GM18907 (cell line): Measurements from ENCODE around the gene CEMIP2.

Experiments used
- ATAC-seq: cut with Tn5 transposase; IDR thresholded peaks from one replicate; pipeline ENCODE4 v1.9.1; 2021; ENCODE audit warnings: mild to moderate bottlenecking, moderate library complexity; ENCODE audit not compliant: unreplicated experiment

The CEMIP2 gene

DNA sequence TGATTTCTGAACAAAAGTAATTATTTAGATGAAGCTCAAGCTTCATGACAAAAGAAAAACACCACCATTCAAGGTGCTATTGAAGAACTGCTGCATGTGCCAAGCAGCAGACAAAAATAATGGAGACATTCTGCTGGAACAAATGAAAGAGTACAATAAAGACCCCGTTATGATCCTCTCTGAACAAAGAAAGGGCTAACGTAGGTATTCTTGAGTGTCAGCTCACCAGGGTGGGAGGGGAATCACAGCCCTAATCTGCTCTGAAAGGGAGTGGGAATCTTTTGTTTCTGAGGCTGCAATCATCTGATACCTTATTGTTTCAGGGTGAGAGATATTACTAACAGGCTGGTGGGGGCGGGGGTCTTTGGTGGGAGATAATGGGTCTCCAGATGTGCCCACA is 15.4 kb downstream of the CEMIP2 start:
- ATAC-seq = no peak

- no peak for ATAC-seq
Observed at GRCh38 chr9:71752352-71752751, 16.0 kb downstream of the CEMIP2 start.

DNA sequence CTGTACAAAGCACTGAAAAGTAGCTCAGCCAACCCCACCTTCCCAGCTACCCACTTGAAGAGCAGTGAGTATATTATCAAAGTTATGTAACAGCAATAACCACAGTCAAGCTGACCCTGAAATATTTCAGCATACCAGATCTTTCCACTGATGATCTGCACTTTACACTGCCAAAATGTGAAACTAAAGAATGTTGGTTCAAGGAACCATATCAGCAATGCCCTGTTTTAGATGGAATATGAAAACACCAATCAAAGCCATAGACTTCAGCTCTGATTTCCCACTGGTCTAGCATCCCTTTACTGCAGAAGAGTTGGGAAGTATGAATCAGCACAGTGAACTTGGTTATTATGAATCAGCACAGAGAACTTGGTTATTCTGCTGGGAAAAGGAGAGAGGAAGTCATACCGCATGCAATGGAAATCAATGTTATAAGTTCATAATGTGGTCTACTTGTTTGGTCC is 20.0 kb downstream of the CEMIP2 start:
- no peak for ATAC-seq

- no peak for ATAC-seq
Observed at GRCh38 chr9:71747576-71747975, 20.7 kb downstream of the CEMIP2 start.

DNA sequence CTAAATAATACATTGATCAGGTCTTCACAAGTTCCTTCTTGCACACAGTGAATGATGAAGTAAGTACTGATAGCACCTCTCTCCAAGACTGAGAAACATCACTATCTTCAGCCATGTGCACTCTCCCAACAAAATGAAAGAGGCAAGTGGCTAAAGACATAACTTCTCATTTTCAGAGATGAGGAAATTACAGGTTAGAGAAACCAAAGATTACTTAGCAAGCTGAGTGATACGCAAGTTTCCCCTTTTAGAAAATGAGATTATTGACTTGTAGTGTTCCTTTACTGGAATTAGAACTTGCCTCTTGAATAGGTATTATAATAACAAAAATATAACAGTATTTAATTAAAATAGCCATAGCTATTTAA is 21.6 kb downstream of the CEMIP2 start:
- no peak for ATAC-seq

DNA sequence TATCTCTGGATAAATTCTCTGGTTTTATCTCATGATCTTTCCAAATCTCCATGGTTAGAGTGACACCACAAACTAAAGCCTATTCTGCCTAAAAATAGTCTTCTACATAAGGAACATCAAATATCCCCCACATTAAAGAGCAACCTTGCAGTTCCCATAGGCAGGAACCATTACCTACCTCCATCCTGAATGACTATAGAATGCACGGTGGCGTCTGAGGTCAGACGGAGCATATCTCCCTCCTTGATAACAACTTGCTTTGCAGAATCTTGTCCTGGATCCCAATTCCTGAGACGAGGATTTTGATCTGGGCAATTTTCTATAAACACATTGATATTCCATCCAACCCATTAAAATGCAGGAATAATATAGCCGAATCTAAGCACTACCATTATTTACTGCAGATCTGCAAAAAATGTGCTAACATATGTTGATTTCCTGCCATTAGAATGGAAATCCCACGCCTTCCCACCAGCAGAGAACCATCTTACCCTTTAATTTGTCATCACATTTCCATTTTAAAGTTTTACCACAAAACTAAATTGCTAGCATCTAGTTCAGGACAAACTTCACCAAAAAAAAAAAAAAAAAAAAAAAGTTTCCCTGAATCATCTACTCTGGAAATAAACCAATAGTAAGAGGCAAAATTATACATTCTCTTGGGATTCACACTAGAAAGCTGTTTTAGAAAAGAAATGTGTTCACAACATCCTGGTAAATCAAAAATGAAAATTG is 22.1 kb downstream of the CEMIP2 start:
- no peak for ATAC-seq

- ATAC-seq = no peak
Observed at GRCh38 chr9:71744754-71745521, 23.4 kb downstream of the CEMIP2 start.

GRCh38 chr9:71743882-71744281 is 24.4 kb downstream of the CEMIP2 start:
- no peak for ATAC-seq

DNA sequence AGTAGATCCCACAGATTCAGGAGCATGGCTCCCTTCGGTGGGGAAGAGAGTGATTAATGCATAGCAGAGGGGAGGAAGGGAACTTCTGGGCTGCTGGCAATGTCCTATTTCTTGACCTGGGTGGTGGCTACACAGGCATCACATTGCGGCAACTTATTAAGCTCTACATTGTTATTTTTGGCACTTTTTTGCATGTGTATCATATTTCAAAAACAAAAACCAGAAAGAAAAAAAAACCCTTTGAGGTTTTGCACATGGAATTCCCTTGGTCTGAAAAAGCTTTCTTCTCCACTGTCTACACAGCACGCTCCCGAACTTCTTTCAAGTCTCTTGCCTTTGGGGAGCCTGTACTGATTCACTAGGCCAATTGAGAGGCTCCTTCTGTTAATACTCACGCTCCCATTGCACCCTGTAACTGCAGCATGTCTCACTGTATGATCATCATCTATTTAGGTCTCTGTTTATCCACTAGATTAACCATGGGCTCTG is 25.1 kb downstream of the CEMIP2 start:
- ATAC-seq = no peak

DNA sequence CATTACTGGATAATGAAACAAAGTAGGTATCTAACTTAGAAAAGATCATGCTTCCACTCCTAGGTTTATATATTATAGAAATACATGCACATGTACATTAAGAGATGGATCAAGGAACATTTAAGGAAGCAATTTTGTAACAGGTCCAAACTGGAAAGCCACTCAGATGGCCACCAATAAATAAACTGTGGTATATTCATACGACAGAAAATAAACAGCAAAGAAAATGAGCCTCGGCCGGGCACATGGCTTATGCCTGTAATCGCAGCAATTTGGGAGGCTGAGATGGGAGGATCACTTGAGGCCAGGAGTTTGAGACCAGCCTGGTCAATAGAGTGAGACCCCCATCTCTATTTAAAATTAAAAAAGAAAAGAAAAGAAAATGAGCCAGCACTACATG is 25.6 kb downstream of the CEMIP2 start:
- ATAC-seq = no peak

- ATAC-seq = no peak
Observed at GRCh38 chr9:71741926-71742648, 26.2 kb downstream of the CEMIP2 start.

- no peak for ATAC-seq
Observed at GRCh38 chr9:71740199-71740598, 28.1 kb downstream of the CEMIP2 start.

GRCh38 chr9:71737455-71737854 is 30.9 kb downstream of the CEMIP2 start:
- no peak for ATAC-seq

- ATAC-seq = no peak
Observed at GRCh38 chr9:71736236-71736635, 32.1 kb downstream of the CEMIP2 start.

DNA sequence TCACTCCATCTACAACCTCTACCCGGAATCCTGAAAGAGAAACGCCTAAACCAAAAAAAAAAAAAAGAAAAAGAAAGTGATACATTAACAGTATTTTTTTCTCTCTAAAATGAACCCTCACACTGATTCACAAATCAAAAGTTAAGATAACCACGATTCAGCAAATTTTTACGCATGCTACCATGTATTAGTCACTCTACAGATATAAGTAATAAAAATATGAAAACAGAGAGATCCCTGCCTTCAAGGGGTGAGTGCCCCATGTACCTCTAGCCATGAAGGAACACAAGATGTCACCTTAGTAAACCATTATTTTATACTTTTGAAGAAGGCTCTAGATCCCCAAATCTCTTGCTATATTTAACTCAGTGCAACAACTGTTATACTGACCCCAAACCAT is 33.4 kb downstream of the CEMIP2 start:
- ATAC-seq = no peak

DNA sequence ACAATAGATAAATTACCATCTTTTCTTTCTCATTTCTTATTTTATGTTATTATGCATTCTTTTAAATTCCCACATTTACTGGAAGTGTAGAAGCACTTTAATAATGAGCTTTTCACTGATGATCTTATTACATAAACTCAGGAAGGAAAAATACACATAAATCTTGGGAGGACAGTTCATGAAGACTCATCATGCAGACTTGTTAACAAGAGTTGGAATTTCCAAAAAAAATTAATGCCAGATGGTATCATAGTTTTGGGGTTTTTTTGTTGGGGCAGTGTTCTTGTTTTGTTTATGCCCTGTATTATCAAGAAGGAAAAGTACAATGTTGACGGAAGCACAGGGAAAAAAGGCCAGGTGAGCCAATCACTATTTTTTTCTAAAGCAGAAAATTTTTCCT is 35.1 kb downstream of the CEMIP2 start:
- ATAC-seq = no peak

DNA sequence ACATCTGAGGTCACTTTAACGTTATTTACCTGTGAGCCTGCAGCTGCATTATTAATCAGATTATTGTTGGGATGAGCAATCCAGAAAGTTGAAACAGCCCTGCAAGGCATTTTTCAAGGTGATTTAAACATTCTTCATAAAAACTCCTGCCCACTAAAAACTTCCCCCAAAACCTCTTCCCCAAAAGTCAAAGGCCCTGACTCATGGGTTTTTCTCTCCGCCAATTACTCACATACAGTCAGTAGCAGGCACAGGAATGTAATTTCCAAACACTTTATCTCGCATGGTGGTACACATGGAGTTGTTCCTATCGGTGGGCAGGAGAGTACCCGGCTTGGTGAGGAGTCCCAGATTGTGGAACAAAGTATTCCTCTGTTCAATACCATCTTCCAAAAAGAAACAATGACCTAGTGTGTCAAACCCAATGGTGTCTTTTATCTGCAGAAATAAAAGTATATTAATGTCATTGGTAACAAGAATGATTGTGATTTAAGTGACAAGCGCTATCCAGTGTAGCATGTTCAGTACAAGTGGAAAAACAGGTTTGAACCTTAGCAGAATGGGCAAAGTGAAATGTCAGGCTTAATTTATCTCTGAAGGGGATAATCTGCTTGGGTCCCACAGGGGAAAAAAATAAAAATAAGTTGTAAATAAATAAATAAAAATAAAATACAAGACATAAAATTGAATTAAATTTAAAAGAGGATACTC is 38.3 kb downstream of the CEMIP2 start:
- ATAC-seq = no peak

DNA sequence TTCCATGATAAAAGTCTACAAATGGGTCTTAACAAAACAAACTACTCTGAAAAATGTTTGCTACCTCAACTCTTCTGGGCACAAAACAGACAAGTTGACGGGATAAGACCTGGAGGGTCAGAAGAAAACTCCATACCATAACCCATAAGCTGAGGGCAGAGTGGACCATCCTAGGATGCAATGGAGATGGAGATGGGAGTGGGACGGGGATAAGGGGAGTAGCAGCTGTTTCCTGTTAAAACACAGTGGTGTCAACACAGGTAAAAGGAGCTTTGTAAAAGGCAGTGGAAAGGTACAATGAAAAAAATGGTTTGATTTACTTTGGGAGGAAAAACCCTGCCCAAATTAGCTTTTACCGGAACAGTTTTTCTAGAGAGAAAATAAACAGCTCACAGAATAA is 41.6 kb downstream of the CEMIP2 start:
- no peak for ATAC-seq

GRCh38 chr9:71725590-71726338 is 42.5 kb downstream of the CEMIP2 start:
- no peak for ATAC-seq

GRCh38 chr9:71721855-71722254 is 46.5 kb downstream of the CEMIP2 start:
- ATAC-seq = no peak
